PC-3 (cell line): Measurements from ENCODE around the gene GATA3.

Experiments
- EZH2 ChIP-seq: fragments of 300-600 bp; sonication (generic); IDR thresholded peaks from one replicate; pipeline ENCODE4 v1.6.1; 2017; ENCODE audit warnings: antibody characterized with exemption, mild to moderate bottlenecking, low read length; ENCODE audit not compliant: unreplicated experiment
- TF ChIP-seq, protein P1 (sequence below): fragments of 300-600 bp; sonication (generic); conservative IDR thresholded peaks from 2 replicates; pipeline ENCODE4 v1.5.1; 2017; ENCODE audit warnings: antibody characterized with exemption, low read depth, mild to moderate bottlenecking, low read length

DNA sequence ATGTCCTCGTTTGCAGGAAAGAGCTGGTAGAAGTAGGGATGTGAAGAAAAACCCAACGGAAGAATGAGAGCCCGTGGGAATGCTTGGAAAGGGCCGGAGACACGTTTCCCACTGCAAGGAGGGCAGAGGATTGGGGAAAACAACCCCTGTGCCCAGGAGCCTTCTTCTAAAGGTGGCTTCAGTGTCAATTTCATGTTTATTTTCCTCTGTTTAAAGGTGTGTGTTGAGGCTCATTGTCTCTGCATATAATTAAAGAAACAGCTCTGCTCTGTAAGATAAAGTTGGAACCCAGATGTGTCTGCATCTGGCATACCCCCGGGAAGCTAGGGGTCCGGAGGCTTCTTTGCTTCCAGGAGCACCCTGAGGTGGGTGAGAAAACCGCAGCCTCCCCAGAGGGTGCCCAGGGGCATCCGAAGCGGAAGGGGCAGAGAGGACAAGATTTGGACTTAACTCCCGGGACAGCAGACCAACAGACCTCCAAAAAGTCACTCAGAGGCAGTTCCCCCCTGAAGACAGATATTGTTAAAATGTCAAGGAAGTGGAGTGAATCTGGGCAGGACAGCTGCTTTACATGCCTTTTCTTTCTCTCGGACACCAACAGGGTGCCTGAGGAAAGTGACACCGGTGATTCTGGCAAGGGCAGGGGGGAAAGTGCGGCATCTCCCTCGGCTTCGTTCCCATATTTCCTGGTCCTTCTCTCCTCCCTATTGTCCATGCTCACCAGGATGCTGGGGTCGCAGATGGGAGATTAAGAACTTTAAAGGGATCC, 8.6 kb upstream of the GATA3 start:
- TF ChIP-seq, protein P1, sequence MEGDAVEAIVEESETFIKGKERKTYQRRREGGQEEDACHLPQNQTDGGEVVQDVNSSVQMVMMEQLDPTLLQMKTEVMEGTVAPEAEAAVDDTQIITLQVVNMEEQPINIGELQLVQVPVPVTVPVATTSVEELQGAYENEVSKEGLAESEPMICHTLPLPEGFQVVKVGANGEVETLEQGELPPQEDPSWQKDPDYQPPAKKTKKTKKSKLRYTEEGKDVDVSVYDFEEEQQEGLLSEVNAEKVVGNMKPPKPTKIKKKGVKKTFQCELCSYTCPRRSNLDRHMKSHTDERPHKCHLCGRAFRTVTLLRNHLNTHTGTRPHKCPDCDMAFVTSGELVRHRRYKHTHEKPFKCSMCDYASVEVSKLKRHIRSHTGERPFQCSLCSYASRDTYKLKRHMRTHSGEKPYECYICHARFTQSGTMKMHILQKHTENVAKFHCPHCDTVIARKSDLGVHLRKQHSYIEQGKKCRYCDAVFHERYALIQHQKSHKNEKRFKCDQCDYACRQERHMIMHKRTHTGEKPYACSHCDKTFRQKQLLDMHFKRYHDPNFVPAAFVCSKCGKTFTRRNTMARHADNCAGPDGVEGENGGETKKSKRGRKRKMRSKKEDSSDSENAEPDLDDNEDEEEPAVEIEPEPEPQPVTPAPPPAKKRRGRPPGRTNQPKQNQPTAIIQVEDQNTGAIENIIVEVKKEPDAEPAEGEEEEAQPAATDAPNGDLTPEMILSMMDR = no peak
- no peak for TF ChIP-seq EZH2
